Breast epithelium (tissue), 3 donors: ENCODE results near the gene ASF1B.

ENCODE experiments used
- POLR2A ChIP-seq: fragments of 450-650 bp; IDR thresholded peaks from one replicate; pipeline ENCODE4 v1.6.1; 2016; ENCODE audit warnings: antibody characterized with exemption, mild to moderate bottlenecking, moderate library complexity
- POLR2AphosphoS5 ChIP-seq, 3 donors: sonication (generic); formaldehyde crosslinking; IDR thresholded peaks; one replicate each; pipeline ENCODE4 v1.6.1; 2017; ENCODE audit warnings: antibody characterized with exemption in 3 of 3
- TF ChIP-seq, protein P1 (sequence below), 3 donors: fragments of 450-650 bp; IDR thresholded peaks; one replicate each; pipeline ENCODE4 v1.5.1; 2016 to 2017; ENCODE audit warnings: antibody characterized with exemption in 3 of 3, mild to moderate bottlenecking in 3 of 3, moderate library complexity in 3 of 3

DNA sequence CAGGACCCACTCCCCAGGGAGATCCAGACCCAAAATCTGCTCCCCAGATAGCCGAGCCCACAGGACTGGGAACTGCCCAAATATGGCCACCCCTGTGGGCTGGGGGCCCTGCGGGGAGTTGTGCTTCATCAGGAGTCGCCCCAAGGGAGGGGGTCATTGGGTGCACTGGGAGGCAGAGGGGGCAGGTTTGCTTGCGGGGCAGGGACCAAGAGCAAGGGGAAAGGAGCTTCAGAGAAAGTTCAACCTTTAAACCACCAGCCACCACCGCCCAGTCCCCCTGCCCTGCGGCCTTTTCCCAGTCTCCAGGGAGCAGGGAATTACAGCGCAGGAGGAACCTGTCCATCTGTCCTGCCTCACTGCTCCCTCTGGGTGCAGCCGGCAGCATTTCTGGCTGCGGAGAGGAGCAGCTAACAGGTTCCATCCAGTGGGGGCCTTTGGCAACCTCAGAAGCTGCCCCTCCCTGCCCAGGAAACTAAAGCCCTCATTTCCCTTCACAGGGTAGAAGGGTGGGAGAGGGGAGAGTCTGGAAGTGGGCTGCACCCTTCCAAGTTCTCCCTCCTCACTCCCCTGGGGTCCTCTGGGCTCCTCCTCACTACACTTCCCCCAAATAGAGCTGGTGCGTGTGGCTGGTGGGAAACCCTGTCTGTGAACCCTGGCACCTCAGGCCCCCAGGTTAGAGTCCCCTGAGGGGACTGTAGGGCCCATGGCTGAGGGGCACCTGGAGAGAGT is 13.8 kb upstream of the ASF1B start:
- TF ChIP-seq, protein P1, sequence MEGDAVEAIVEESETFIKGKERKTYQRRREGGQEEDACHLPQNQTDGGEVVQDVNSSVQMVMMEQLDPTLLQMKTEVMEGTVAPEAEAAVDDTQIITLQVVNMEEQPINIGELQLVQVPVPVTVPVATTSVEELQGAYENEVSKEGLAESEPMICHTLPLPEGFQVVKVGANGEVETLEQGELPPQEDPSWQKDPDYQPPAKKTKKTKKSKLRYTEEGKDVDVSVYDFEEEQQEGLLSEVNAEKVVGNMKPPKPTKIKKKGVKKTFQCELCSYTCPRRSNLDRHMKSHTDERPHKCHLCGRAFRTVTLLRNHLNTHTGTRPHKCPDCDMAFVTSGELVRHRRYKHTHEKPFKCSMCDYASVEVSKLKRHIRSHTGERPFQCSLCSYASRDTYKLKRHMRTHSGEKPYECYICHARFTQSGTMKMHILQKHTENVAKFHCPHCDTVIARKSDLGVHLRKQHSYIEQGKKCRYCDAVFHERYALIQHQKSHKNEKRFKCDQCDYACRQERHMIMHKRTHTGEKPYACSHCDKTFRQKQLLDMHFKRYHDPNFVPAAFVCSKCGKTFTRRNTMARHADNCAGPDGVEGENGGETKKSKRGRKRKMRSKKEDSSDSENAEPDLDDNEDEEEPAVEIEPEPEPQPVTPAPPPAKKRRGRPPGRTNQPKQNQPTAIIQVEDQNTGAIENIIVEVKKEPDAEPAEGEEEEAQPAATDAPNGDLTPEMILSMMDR (IDR thresholded peaks at IDR 0.05): no peak
- TF ChIP-seq POLR2A (no peak), POLR2AphosphoS5 (IDR thresholded peaks at IDR 0.05) (no peak)
